Neuronal stem cell (in vitro differentiated cells): ENCODE results near the gene SCGB1C2. TPM values are rescaled to one million over a fixed set of nuclear protein-coding genes. Genes with fewer than 3 reads are reported as not detected.
"Not testable (repeated sequence)": the region's sequence is repeated elsewhere in the genome, so short reads cannot be mapped to it uniquely, and the experiment has no call there.

Experiments used
- DNase-seq: peaks from one replicate; pipeline ENCODE4 v3.0.0-alpha.2; 2013; ENCODE audit warnings: low spot score
- H2AFZ ChIP-seq: one replicate; pipeline ENCODE4 v1.6.1; 2013; ENCODE audit warnings: mild to moderate bottlenecking, low read length, inconsistent platforms
- H2AK5ac ChIP-seq: 2 replicates; pipeline ENCODE4 v1.6.1; 2013; ENCODE audit warnings: low read depth, mild to moderate bottlenecking, inconsistent platforms, low read length, moderate library complexity, mixed read lengths
- H2BK120ac ChIP-seq: 2 replicates; pipeline ENCODE4 v1.6.1; 2013; ENCODE audit warnings: low read depth, mild to moderate bottlenecking, inconsistent platforms, low read length, moderate library complexity, mixed read lengths
- H2BK12ac ChIP-seq: one replicate; pipeline ENCODE4 v1.6.1; 2013; ENCODE audit warnings: low read length, inconsistent platforms
- H2BK15ac ChIP-seq: 2 replicates; pipeline ENCODE4 v1.6.1; 2013; ENCODE audit warnings: mild to moderate bottlenecking, low read length, inconsistent platforms, mixed read lengths
- H2BK5ac ChIP-seq: one replicate; pipeline ENCODE4 v1.6.1; 2013; ENCODE audit warnings: inconsistent platforms, mild to moderate bottlenecking, low read length, moderate library complexity
- H3K14ac ChIP-seq: one replicate; pipeline ENCODE4 v1.6.1; 2013; ENCODE audit warnings: low read length, inconsistent platforms
- H3K18ac ChIP-seq: 2 replicates; pipeline ENCODE4 v1.6.1; 2013; ENCODE audit warnings: low read length, inconsistent platforms
- H3K23ac ChIP-seq: 2 replicates; pipeline ENCODE4 v1.6.1; 2013; ENCODE audit warnings: low read depth, mild to moderate bottlenecking, mixed read lengths, low read length, inconsistent platforms; ENCODE audit not compliant: poor library complexity
- H3K27ac ChIP-seq: replicated peaks from 3 replicates; pipeline ENCODE4 v1.5.1; 2013; ENCODE audit warnings: low read length, inconsistent platforms
- H3K27me3 ChIP-seq, 3 experiments: 2 replicates each; pipeline ENCODE4 v1.6.1; 2013; ENCODE audit warnings: low read length in 3 of 3, mild to moderate bottlenecking in 2 of 3, inconsistent platforms in 1 of 3, low read depth in 1 of 3, mixed read lengths in 1 of 3, moderate library complexity in 1 of 3; ENCODE audit not compliant: control insufficient read depth in 3 of 3, insufficient read depth in 3 of 3
- H3K36me3 ChIP-seq, 2 donors: replicated peaks in 1 of 2; 2 replicates each; pipeline ENCODE4 v1.6.1; 2013; ENCODE audit warnings: low read length in 2 of 2; ENCODE audit not compliant: control insufficient read depth in 2 of 2, insufficient read depth in 2 of 2
- H3K4ac ChIP-seq: 2 replicates; pipeline ENCODE4 v1.6.1; 2013; ENCODE audit warnings: inconsistent platforms, mild to moderate bottlenecking, low read length, moderate library complexity
- H3K4me1 ChIP-seq, 2 donors: 1 replicate in 1 of 2; 2 replicates in 1 of 2; pipeline ENCODE4 v1.6.1; 2013; ENCODE audit warnings: low read length in 2 of 2, low read depth in 1 of 2; ENCODE audit not compliant: control insufficient read depth in 2 of 2, insufficient read depth in 1 of 2
- H3K4me2 ChIP-seq: one replicate; pipeline ENCODE4 v1.6.1; 2013; ENCODE audit warnings: mild to moderate bottlenecking, low read length, inconsistent platforms; ENCODE audit not compliant: insufficient read depth, poor library complexity, severe bottlenecking
- H3K4me3 ChIP-seq, 2 donors: 2 replicates each; pipeline ENCODE4 v1.5.1; 2013; ENCODE audit warnings: low read length in 2 of 2, mild to moderate bottlenecking in 2 of 2, inconsistent platforms in 1 of 2, moderate library complexity in 1 of 2
- H3K79me1 ChIP-seq: one replicate; pipeline ENCODE4 v1.6.1; 2013; ENCODE audit warnings: low read depth, mild to moderate bottlenecking, inconsistent platforms, low read length, moderate library complexity
- H3K9ac ChIP-seq: one replicate; pipeline ENCODE4 v1.6.1; 2013; ENCODE audit warnings: mild to moderate bottlenecking, low read depth, low read length, inconsistent platforms; ENCODE audit not compliant: poor library complexity
- H3K9me3 ChIP-seq, 2 donors: replicated peaks in 1 of 2; 2 replicates each; pipeline versions ENCODE3 to v1.6.1; 2013; ENCODE audit warnings: low read length in 2 of 2, mild to moderate bottlenecking in 2 of 2, inconsistent platforms in 1 of 2, low read depth in 1 of 2, mixed read lengths in 1 of 2, moderate library complexity in 1 of 2; ENCODE audit not compliant: control insufficient read depth in 2 of 2, insufficient read depth in 1 of 2
- H4K8ac ChIP-seq: one replicate; pipeline ENCODE4 v1.6.1; 2013; ENCODE audit warnings: low read depth, mild to moderate bottlenecking, inconsistent platforms, low read length, moderate library complexity
- H4K91ac ChIP-seq: one replicate; pipeline ENCODE4 v1.6.1; 2013; ENCODE audit warnings: low read length, low read depth, mild to moderate bottlenecking, inconsistent platforms; ENCODE audit not compliant: poor library complexity
- WGBS, 2 donors: extraction: QIAGEN DNeasy Blood & Tissue Kit; methylation state at CpG; one replicate each; pipeline ENCODE4 v1.1.7; 2013; ENCODE audit warnings: missing lambda C conversion rate in 2 of 2, mixed read lengths in 1 of 2; ENCODE audit not compliant: insufficient read length in 2 of 2, insufficient replicate concordance in 1 of 2; ENCODE audit errors: extremely low coverage in 2 of 2; 5-methylcytosine and 5-hydroxymethylcytosine counted together
- polyA plus RNA-seq, 2 experiments: library from polyadenylated mRNA; stranded (reverse); fragments of 200-250 nt; gene quantifications; one replicate each; pipeline ENCODE4 v1.2.3, GENCODE V29; 2013

The SCGB1C2 gene
- not detected for polyA plus RNA-seq (2013, experiment 1 of 2)
- not detected for polyA plus RNA-seq (2013, experiment 2 of 2)

- H3K9me3 ChIP-seq, H3K4me2 ChIP-seq, H3K4me3 ChIP-seq, H3K18ac ChIP-seq, DNase-seq, H2BK12ac ChIP-seq, H3K4me1 ChIP-seq, H3K9ac ChIP-seq, H2AK5ac ChIP-seq, H4K8ac ChIP-seq, H3K23ac ChIP-seq, H3K4ac ChIP-seq, H2BK120ac ChIP-seq, H3K27me3 ChIP-seq, H3K27ac ChIP-seq, H2BK15ac ChIP-seq, H3K36me3 ChIP-seq, H4K91ac ChIP-seq, H2BK5ac ChIP-seq, H3K79me1 ChIP-seq, H3K14ac ChIP-seq, H2AFZ ChIP-seq: not testable (repeated sequence)
- WGBS, 2 donors = no CpG with 5 or more reads among the region's 16 CpGs
These were observed at the start of gene SCGB1C2 for GRCh38 chr17:137166-137807. Gene SCGB1C2, plus strand, starts transcription at chr17:137569. Its CDS starts 22 bp downstream, at chr17:137591.

GRCh38 chr17:113111-113510, 24.3 kb upstream of the SCGB1C2 start:
- H2BK15ac ChIP-seq = not testable (repeated sequence)

GRCh38 chr17:118339-118917, 18.9 kb upstream of the SCGB1C2 start:
- H3K36me3 ChIP-seq, H4K91ac ChIP-seq, H2AK5ac ChIP-seq, H3K9ac ChIP-seq, H2BK12ac ChIP-seq, H3K9me3 ChIP-seq, H3K4me2 ChIP-seq, H2AFZ ChIP-seq, H3K4ac ChIP-seq, H3K18ac ChIP-seq, H3K4me3 ChIP-seq, H3K27ac ChIP-seq, H3K79me1 ChIP-seq, H4K8ac ChIP-seq, H2BK5ac ChIP-seq, H3K4me1 ChIP-seq, H3K23ac ChIP-seq, H2BK120ac ChIP-seq, H3K14ac ChIP-seq, H3K27me3 ChIP-seq, H2BK15ac ChIP-seq, DNase-seq: not testable (repeated sequence)
- no CpG with 5 or more reads among the region's 20 CpGs for WGBS, 2 donors

More at GRCh38 chr17:113111-113510, 24.3 kb upstream of the SCGB1C2 start:
- H2BK120ac ChIP-seq, H3K4me3 ChIP-seq, H3K36me3 ChIP-seq, H3K4me2 ChIP-seq, H3K14ac ChIP-seq, H3K27ac ChIP-seq, DNase-seq, H2AFZ ChIP-seq, H2BK12ac ChIP-seq, H3K23ac ChIP-seq, H3K9me3 ChIP-seq, H3K18ac ChIP-seq, H4K8ac ChIP-seq, H3K4me1 ChIP-seq, H2BK5ac ChIP-seq, H2AK5ac ChIP-seq, H3K27me3 ChIP-seq, H3K79me1 ChIP-seq, H4K91ac ChIP-seq, H3K4ac ChIP-seq, H3K9ac ChIP-seq: not testable (repeated sequence)
- no CpG with 5 or more reads among the region's 5 CpGs for WGBS, 2 donors

GRCh38 chr17:133932-134331, 3.4 kb upstream of the SCGB1C2 start:
- not testable (repeated sequence) for H3K27ac ChIP-seq, H2AK5ac ChIP-seq, H2BK120ac ChIP-seq, H3K79me1 ChIP-seq, H3K4ac ChIP-seq, H3K4me1 ChIP-seq, H3K18ac ChIP-seq, H2BK15ac ChIP-seq, H2BK12ac ChIP-seq, H4K8ac ChIP-seq, DNase-seq, H4K91ac ChIP-seq, H3K23ac ChIP-seq, H3K9me3 ChIP-seq, H3K9ac ChIP-seq, H3K4me3 ChIP-seq, H2BK5ac ChIP-seq, H3K36me3 ChIP-seq, H3K4me2 ChIP-seq, H2AFZ ChIP-seq, H3K27me3 ChIP-seq, H3K14ac ChIP-seq
- WGBS, 2 donors = no CpG with 5 or more reads among the region's 40 CpGs
